H1 (cell line): ENCODE measurements around the gene NELL1. TPM values are rescaled to one million over a fixed set of nuclear protein-coding genes. Genes with fewer than 3 reads are reported as not detected.

Experiments used
- CTCF ChIA-PET: fragments of 300-600 bp; sonication (Branson Sonifier 250); formaldehyde crosslinking; loops from one replicate; lab custom pipeline; 2021; ENCODE audit not compliant: partially characterized antibody; lab: Charles Lee
- POLR2A ChIA-PET: fragments of 300-600 bp; sonication (Branson Sonifier 250); formaldehyde crosslinking; loops from one replicate; lab custom pipeline; 2021; ENCODE audit warnings: inconsistent platforms; ENCODE audit not compliant: partially characterized antibody; lab: Charles Lee
- DNase-seq, 2 experiments: peaks; one replicate each; pipeline versions ENCODE4 v3.0.0 to v3.0.0-alpha.2; 2010 to 2022; ENCODE audit warnings: low spot score in 2 of 2, low read depth in 1 of 2, mixed read lengths in 1 of 2
- FAIRE-seq: peaks from 2 replicates; lab custom pipeline; 2011; peaks lifted over from hg19 to GRCh38; lab: Jason Lieb, UNC
- H2AFZ ChIP-seq: 2 replicates; pipeline ENCODE4 v1.8.1; 2012; ENCODE audit warnings: low read length, inconsistent platforms
- H2AK5ac ChIP-seq: 2 replicates; pipeline ENCODE4 v1.6.1; 2013; ENCODE audit warnings: low read depth, low read length
- H2BK120ac ChIP-seq: replicated peaks from 2 replicates; pipeline ENCODE3; 2013; ENCODE audit warnings: low read depth, low read length, inconsistent platforms
- H2BK12ac ChIP-seq: 2 replicates; pipeline ENCODE4 v1.6.1; 2013; ENCODE audit warnings: low read depth, low read length
- H2BK15ac ChIP-seq: 2 replicates; pipeline ENCODE4 v1.6.1; 2013; ENCODE audit warnings: low read length
- H2BK20ac ChIP-seq: 2 replicates; pipeline ENCODE4 v1.6.1; 2013; ENCODE audit warnings: low read length
- H2BK5ac ChIP-seq: 2 replicates; pipeline ENCODE4 v1.6.1; 2013; ENCODE audit warnings: low read depth, low read length
- H3K14ac ChIP-seq: 2 replicates; pipeline ENCODE4 v1.6.1; 2013; ENCODE audit warnings: inconsistent platforms; ENCODE audit not compliant: insufficient read length
- H3K18ac ChIP-seq: 2 replicates; pipeline ENCODE4 v1.6.1; 2013; ENCODE audit warnings: low read length; ENCODE audit errors: extremely low read depth
- H3K23ac ChIP-seq: 2 replicates; pipeline ENCODE4 v1.6.1; 2013; ENCODE audit warnings: inconsistent platforms; ENCODE audit not compliant: insufficient read length
- H3K23me2 ChIP-seq: 2 replicates; pipeline ENCODE4 v1.6.1; 2013; ENCODE audit warnings: low read depth, low read length
- H3K27ac ChIP-seq: 2 replicates; pipeline ENCODE4 v1.6.1; 2011; ENCODE audit warnings: low read depth, low read length, inconsistent platforms
- H3K27me3 ChIP-seq, 4 experiments: replicated peaks in 1 of 4; 1 replicate in 1 of 4; 2 replicates in 3 of 4; pipeline versions ENCODE4 v1.6.1 to v1.8.1; 2011 to 2013; ENCODE audit warnings: low read length in 3 of 4, mild to moderate bottlenecking in 3 of 4, inconsistent platforms in 2 of 4, mixed read lengths in 2 of 4, moderate library complexity in 1 of 4; ENCODE audit not compliant: control insufficient read depth in 3 of 4, insufficient read depth in 3 of 4; ENCODE audit errors: extremely low read depth in 1 of 4
- H3K36me3 ChIP-seq, 4 experiments: 2 replicates each; pipeline versions ENCODE4 v1.6.1 to v1.8.1; 2011 to 2013; ENCODE audit warnings: mild to moderate bottlenecking in 4 of 4, low read length in 3 of 4, moderate library complexity in 2 of 4, control low read depth in 1 of 4, inconsistent platforms in 1 of 4; ENCODE audit not compliant: insufficient read depth in 4 of 4, control insufficient read depth in 2 of 4
- H3K4ac ChIP-seq: replicated peaks from 2 replicates; pipeline ENCODE3; 2013; ENCODE audit warnings: low read length, low read depth, mixed read lengths, inconsistent platforms; ENCODE audit not compliant: insufficient read length
- H3K4me1 ChIP-seq, 4 experiments: replicated peaks in 1 of 4; 1 replicate in 1 of 4; 2 replicates in 3 of 4; pipeline versions ENCODE4 v1.6.1 to v1.8.1; 2011 to 2013; ENCODE audit warnings: low read length in 3 of 4, inconsistent platforms in 2 of 4, mixed read lengths in 1 of 4; ENCODE audit not compliant: insufficient read depth in 4 of 4, control insufficient read depth in 3 of 4
- H3K4me2 ChIP-seq, 2 experiments: 2 replicates each; pipeline versions ENCODE4 v1.6.1 to v1.8.1; 2011 to 2013; ENCODE audit warnings: low read depth in 2 of 2, low read length in 2 of 2, control low read depth in 1 of 2, inconsistent platforms in 1 of 2, mild to moderate bottlenecking in 1 of 2; ENCODE audit not compliant: insufficient read depth in 1 of 2
- H3K4me3 ChIP-seq, 4 experiments: fragments of 200-600, 300-600 bp in 1 of 4; sonication (generic), shearing (Covaris generic), sonication (Bioruptor Twin) in 1 of 4; 2 replicates each; pipeline versions ENCODE4 v1.5.1 to v1.8.1; 2011 to 2016; ENCODE audit warnings: low read length in 4 of 4, low read depth in 3 of 4, control low read depth in 2 of 4, inconsistent platforms in 2 of 4, mild to moderate bottlenecking in 2 of 4, mixed read lengths in 1 of 4, moderate library complexity in 1 of 4; ENCODE audit not compliant: insufficient read depth in 2 of 4; ENCODE audit errors: extremely low read depth in 1 of 4
- H3K56ac ChIP-seq: replicated peaks from 2 replicates; pipeline ENCODE3; 2013; ENCODE audit warnings: low read depth, mild to moderate bottlenecking, mixed read lengths, low read length, inconsistent platforms; ENCODE audit not compliant: insufficient read length
- H3K79me1 ChIP-seq: 2 replicates; pipeline ENCODE4 v1.6.1; 2013; ENCODE audit warnings: low read depth, low read length, control low read depth
- H3K79me2 ChIP-seq, 2 experiments: 2 replicates each; pipeline versions ENCODE4 v1.6.1 to v1.8.1; 2012 to 2013; ENCODE audit warnings: low read length in 2 of 2, mild to moderate bottlenecking in 2 of 2, inconsistent platforms in 1 of 2; ENCODE audit not compliant: insufficient read depth in 2 of 2, control insufficient read depth in 1 of 2
- H3K9ac ChIP-seq, 4 experiments: replicated peaks in 1 of 4; 1 replicate in 1 of 4; 2 replicates in 3 of 4; pipeline versions ENCODE4 v1.6.1 to v1.8.1; 2011 to 2013; ENCODE audit warnings: low read depth in 3 of 4, low read length in 3 of 4, control low read depth in 2 of 4, mild to moderate bottlenecking in 2 of 4, moderate library complexity in 2 of 4, inconsistent platforms in 1 of 4; ENCODE audit errors: extremely low read depth in 1 of 4
- H3K9me3 ChIP-seq, 2 experiments: 2 replicates each; pipeline versions ENCODE4 v1.6.1 to v1.8.1; 2012 to 2013; ENCODE audit warnings: mild to moderate bottlenecking in 2 of 2, moderate library complexity in 2 of 2, control low read depth in 1 of 2, inconsistent platforms in 1 of 2, low read depth in 1 of 2, low read length in 1 of 2, mixed read lengths in 1 of 2; ENCODE audit not compliant: insufficient read depth in 2 of 2
- H4K20me1 ChIP-seq, 2 experiments: replicated peaks in 1 of 2; 2 replicates each; pipeline versions ENCODE3 to v1.8.1; 2011 to 2013; ENCODE audit warnings: inconsistent platforms in 2 of 2, low read length in 2 of 2, mild to moderate bottlenecking in 1 of 2; ENCODE audit not compliant: insufficient read depth in 2 of 2, control insufficient read depth in 1 of 2
- H4K5ac ChIP-seq: 2 replicates; pipeline ENCODE4 v1.6.1; 2013; ENCODE audit warnings: low read length, low read depth, mixed read lengths, inconsistent platforms; ENCODE audit not compliant: insufficient read length
- H4K8ac ChIP-seq: 2 replicates; pipeline ENCODE4 v1.8.0; 2013; ENCODE audit warnings: mild to moderate bottlenecking, moderate library complexity, low read length, inconsistent platforms; ENCODE audit not compliant: insufficient read depth; ENCODE audit errors: extremely low read depth
- H4K91ac ChIP-seq: replicated peaks from 2 replicates; pipeline ENCODE3; 2013; ENCODE audit warnings: low read length, mixed read lengths, inconsistent platforms; ENCODE audit not compliant: insufficient read length
- ASH2L ChIP-seq: fragments of 200-600, 300-600 bp; sonication (generic); IDR thresholded peaks from one replicate; pipeline ENCODE4 v1.7.1; 2017; ENCODE audit warnings: low read length
- ATF2 ChIP-seq: IDR thresholded peaks from 2 replicates; pipeline ENCODE4 v1.6.1; 2012; ENCODE audit warnings: low read length, inconsistent platforms
- BACH1 ChIP-seq: IDR thresholded peaks from 2 replicates; pipeline ENCODE4 v1.6.1; 2012; ENCODE audit warnings: low read length, improper control_type of control experiment
- BRCA1 ChIP-seq: IDR thresholded peaks from 2 replicates; pipeline ENCODE4 v1.6.1; 2012; ENCODE audit warnings: low read depth, low read length, improper control_type of control experiment
- EGR1 ChIP-seq: IDR thresholded peaks from 2 replicates; pipeline ENCODE4 v1.6.1; 2011; ENCODE audit warnings: low read depth, low read length, borderline replicate concordance
- EP300 ChIP-seq, 2 experiments: IDR thresholded peaks; 1 replicate in 1 of 2; 2 replicates in 1 of 2; pipeline ENCODE4 v1.6.1; 2011 to 2012; ENCODE audit warnings: low read depth in 2 of 2, low read length in 2 of 2, mild to moderate bottlenecking in 2 of 2, borderline replicate concordance in 1 of 2, inconsistent platforms in 1 of 2, moderate library complexity in 1 of 2
- GABPA ChIP-seq: IDR thresholded peaks from 2 replicates; pipeline ENCODE4 v1.6.1; 2011; ENCODE audit warnings: mild to moderate bottlenecking, low read length, moderate library complexity, borderline replicate concordance; ENCODE audit not compliant: insufficient read depth
- KDM1A ChIP-seq: fragments of 200-600, 300-600 bp; sonication (generic); IDR thresholded peaks from 2 replicates; pipeline ENCODE4 v1.7.1; 2016; ENCODE audit warnings: mild to moderate bottlenecking, low read length, borderline replicate concordance
- POU5F1 ChIP-seq: IDR thresholded peaks from 2 replicates; pipeline ENCODE4 v1.6.1; 2011; ENCODE audit warnings: low read depth, mild to moderate bottlenecking, low read length, moderate library complexity
- RXRA ChIP-seq: IDR thresholded peaks from 2 replicates; pipeline ENCODE4 v1.6.1; 2011; ENCODE audit warnings: low read depth, mild to moderate bottlenecking, low read length, moderate library complexity; ENCODE audit not compliant: insufficient read depth
- SAP30 ChIP-seq: fragments of 300-600 bp; sonication (generic); IDR thresholded peaks from 2 replicates; pipeline ENCODE4 v1.7.1; 2012; ENCODE audit warnings: low read length, moderate library complexity, mild to moderate bottlenecking, inconsistent platforms; ENCODE audit not compliant: insufficient read depth, insufficient replicate concordance
- SIRT6 ChIP-seq: IDR thresholded peaks from one replicate; pipeline ENCODE4 v1.7.1; 2012; ENCODE audit warnings: low read length, inconsistent platforms
- SUZ12 ChIP-seq: fragments of 200-600 bp; sonication (generic); IDR thresholded peaks from 2 replicates; pipeline ENCODE4 v1.6.1; 2012; ENCODE audit warnings: mild to moderate bottlenecking, inconsistent platforms, low read length, moderate library complexity, mixed read lengths
- WGBS, 2 experiments: shearing (Covaris generic) in 1 of 2; methylation state at CpG; one replicate each; pipeline versions ENCODE4 v1.1.6 to v1.1.7; 2013 to 2015; ENCODE audit warnings: low lambda C conversion rate in 2 of 2, mixed read lengths in 2 of 2, inconsistent platforms in 1 of 2, low coverage in 1 of 2, missing lambda C conversion rate in 1 of 2; ENCODE audit not compliant: insufficient replicate concordance in 2 of 2, insufficient coverage in 1 of 2, insufficient read length in 1 of 2; ENCODE audit errors: extremely low coverage in 1 of 2, missing lambda C conversion rate in 1 of 2; 5-methylcytosine and 5-hydroxymethylcytosine counted together
- polyA plus RNA-seq, 7 experiments: library from polyadenylated mRNA; depleted of rRNA in 3 of 7; stranded (reverse) in 5 of 7; unstranded in 2 of 7; fragments of >200 nt in 5 of 7; fragments of 200-250 nt in 2 of 7; gene quantifications; 1 replicate in 5 of 7; 2 replicates in 1 of 7; 4 replicates in 1 of 7; pipeline versions ENCODE4 v1.2.1 to v1.2.3, GENCODE V29; 2011 to 2013; ENCODE audit warnings: missing spikeins in 2 of 7, mixed read lengths in 2 of 7
- total RNA-seq: library from RNA; stranded (reverse); fragmentation: NEBNext Ultra II Directional; extraction: Animal tissue kit (Norgen Biotek cat#: 25700); gene quantifications from 2 replicates; pipeline ENCODE4 v1.2.1, GENCODE V29; 2021

The NELL1 gene
- total and polyA plus RNA-seq, 2 of the 8 experiments (the other 6 are each of a cell fraction or from before 2014, with no cell fraction given) = 0.21 TPM; not detected in 1

DNA sequence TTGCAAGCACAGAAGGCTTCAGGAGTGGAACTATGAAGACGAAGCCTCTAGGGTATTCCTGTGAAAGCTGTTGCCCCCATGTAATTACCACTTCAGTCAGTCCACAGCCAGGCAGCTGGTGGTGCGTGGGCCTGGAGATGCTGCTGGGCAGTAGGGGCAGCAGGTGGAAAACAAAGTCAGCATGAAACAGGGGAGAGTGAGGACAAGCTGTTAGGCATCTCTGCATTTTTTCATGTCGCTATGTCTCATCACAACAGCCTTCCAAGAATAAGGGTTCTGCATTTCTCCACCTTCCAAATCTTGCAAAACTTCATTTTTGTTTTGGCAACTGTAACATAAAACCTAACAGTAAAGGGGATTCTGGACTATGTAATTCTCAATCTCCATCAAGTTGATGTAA, 757.5 kb downstream of the NELL1 start:
- Histone ChIP-seq H3K4me1 (no peaks in the 10 kb centered on the region), H3K9me3 (no peaks in the 10 kb centered on the region), H3K23ac (no peak overlapping the region), H3K56ac (no peak overlapping the region), H3K14ac (no peak overlapping the region), H3K27me3 (no peaks in the 10 kb centered on the region), H3K4me3 (no peak overlapping the region), H2AFZ (no peak overlapping the region), H4K91ac (no peak overlapping the region), H3K23me2 (no peaks in the 10 kb centered on the region), H2BK5ac (no peak overlapping the region), H3K9ac (no peak overlapping the region), H4K20me1 (no peaks in the 10 kb centered on the region), H3K4ac (no peak overlapping the region), H2BK15ac (no peak overlapping the region), H3K18ac (no peak overlapping the region), H3K27ac (no peak overlapping the region), H4K8ac (no peak overlapping the region), H4K5ac (no peak overlapping the region), H3K79me1 (no peaks in the 10 kb centered on the region), H2BK12ac (no peak overlapping the region), H3K36me3 (no peaks in the 10 kb centered on the region), H2AK5ac (no peak overlapping the region), H2BK120ac (no peak overlapping the region), H3K79me2 (no peaks in the 10 kb centered on the region), H2BK20ac (no peak overlapping the region), H3K4me2 (no peak overlapping the region)
- DNase-seq = no peak
- ChIA-PET CTCF (interaction anchor here (1.2 to 1.3 kb wide), 2 partner anchors 20 to 85 kb away, joined by 3 to 4 read pairs; no protein-coding TSS in a partner anchor), POLR2A (no interaction called here)
- no peak for FAIRE-seq
- WGBS, 2 experiments = 86% methylated on average over 3 of the region's 3 CpGs; no CpG with 5 or more reads in 1 of the 2 experiments
- TF ChIP-seq KDM1A (no peak), ATF2 (no peak), SAP30 (no peak), ASH2L (no peak), SIRT6 (no peak), EP300 (IDR thresholded peaks at IDR 0.05; ENCODE audit: borderline replicate concordance in 1 of 2, low read depth in 2 of 2, low read length in 2 of 2) (no peak), EGR1 (no peak), SUZ12 (no peak), BRCA1 (no peak), GABPA (no peak), BACH1 (no peak), RXRA (no peak), POU5F1 (no peak)
